ENCODE data around the gene TDP1. TPM values are rescaled to one million over a fixed set of nuclear protein-coding genes. Genes with fewer than 3 reads are reported as not detected.

The TDP1 gene
- total and polyA plus RNA-seq, 2 of the 13 experiments (the other 11 are each of a cell fraction or from before 2014, with no cell fraction given): 16.4 to 31.2 TPM

- TF ChIP-seq TFDP2 (CRISPR knock-in tag; IDR thresholded peaks at IDR 0.05): peak; percentile 96
- no peak for TF ChIP-seq ZNF224 (CRISPR knock-in tag; IDR thresholded peaks at IDR 0.05)
- TF ChIP-seq ELF3 (CRISPR knock-in tag; IDR thresholded peaks at IDR 0.05): peak; percentile 89
- TF ChIP-seq PBX3 (CRISPR knock-in tag; IDR thresholded peaks at IDR 0.05; ENCODE audit: borderline replicate concordance): 0 out of 2 replicates have a peak, but pooled peaks have one; percentile 72
- TF ChIP-seq KLF6 (CRISPR knock-in tag; IDR thresholded peaks at IDR 0.05): peak; percentile 28; the same call in 1 of the 2 replicates
- TF ChIP-seq BCL3 (CRISPR knock-in tag; IDR thresholded peaks at IDR 0.05): peak; percentile 67; the same call in 1 of the 2 replicates
- peak; percentile 63 for TF ChIP-seq NFYB (CRISPR knock-in tag; IDR thresholded peaks at IDR 0.05)
- no peak for TF ChIP-seq ZNF672 (CRISPR knock-in tag; IDR thresholded peaks at IDR 0.05)
- TF ChIP-seq FOXO1 (CRISPR knock-in tag; IDR thresholded peaks at IDR 0.05): peak; percentile 86
- TF ChIP-seq HOXD1 (CRISPR knock-in tag; IDR thresholded peaks at IDR 0.05): peak; percentile 65; the same call in 1 of the 2 replicates
- TF ChIP-seq ZNF12 (CRISPR knock-in tag; IDR thresholded peaks at IDR 0.05): peak; percentile 12; the same call in 1 of the 2 replicates
- TF ChIP-seq ZMYM2 (CRISPR knock-in tag; IDR thresholded peaks at IDR 0.05): no peak
- 0 out of 2 replicates have a peak, but pooled peaks have one; percentile 52 for TF ChIP-seq ZNF572 (CRISPR knock-in tag; IDR thresholded peaks at IDR 0.05)
- TF ChIP-seq POGZ (CRISPR knock-in tag; IDR thresholded peaks at IDR 0.05): peak; percentile 94
- no peak for TF ChIP-seq ZNF674 (CRISPR knock-in tag; IDR thresholded peaks at IDR 0.05; ENCODE audit: low read depth)
- TF ChIP-seq ZNF512B (CRISPR knock-in tag; IDR thresholded peaks at IDR 0.05; ENCODE audit: borderline replicate concordance): no peak; the same call in 1 of the 2 replicates
- TF ChIP-seq CCDC6 (CRISPR knock-in tag; IDR thresholded peaks at IDR 0.05): no peak
- no peak for TF ChIP-seq ATM (IDR thresholded peaks at IDR 0.05; ENCODE audit: borderline replicate concordance)
- peak; percentile 70; the same call in 1 of the 2 replicates for TF ChIP-seq ZBTB38 (CRISPR knock-in tag; IDR thresholded peaks at IDR 0.05)
- no peak for TF ChIP-seq SKIL (CRISPR knock-in tag; IDR thresholded peaks at IDR 0.05; ENCODE audit: borderline replicate concordance)
- no peak for TF ChIP-seq PAF1 (CRISPR knock-in tag; IDR thresholded peaks at IDR 0.05)
These were observed at the start of gene TDP1 (continued) for GRCh38 chr14:89955745-89956660.

Measured in HepG2 (cell line).